A549 (cell line): ENCODE measurements around the gene INTS14. TPM values are rescaled to one million over a fixed set of nuclear protein-coding genes. Genes with fewer than 3 reads are reported as not detected.

Experiments used
- ATAC-seq, 2 experiments: fragments of 200-7000 bp in 1 of 2; fragments of >200 bp in 1 of 2; cut with Nextera tagmentation in 1 of 2; cut with Tn5 transposase in 1 of 2; 3 replicates each; pipeline versions ENCODE4 v1.8.0 to v1.9.1; 2018 to 2020; ENCODE audit warnings: mild to moderate bottlenecking in 1 of 2, moderate library complexity in 1 of 2
- CTCF ChIA-PET: fragments of 300-600 bp; sonication (Branson Sonifier 250); formaldehyde crosslinking; extraction: SDS; loops from one replicate; lab custom pipeline; 2021; ENCODE audit warnings: antibody characterized with exemption, inconsistent platforms; lab: Yijun Ruan, JAX
- POLR2A ChIA-PET: fragments of 350-600 bp; formaldehyde crosslinking; extraction: SDS; loops from one replicate; lab custom pipeline; 2021; ENCODE audit warnings: antibody characterized with exemption, inconsistent platforms; lab: Yijun Ruan, JAX
- DNase-seq, 2 experiments: peaks; one replicate each; pipeline versions ENCODE4 v3.0.0 to v3.0.0-alpha.2; 2011 to 2016; ENCODE audit warnings: low read depth in 1 of 2, low spot score in 1 of 2
- FAIRE-seq: peaks from 2 replicates; lab custom pipeline; 2011; peaks lifted over from hg19 to GRCh38; lab: Jason Lieb, UNC
- H3K27ac ChIP-seq, 2 experiments: fragments of >200 bp; sonication (Bioruptor Twin); formaldehyde crosslinking; 3 replicates each; pipeline ENCODE4 v1.5.1; 2016 to 2017
- H3K4me1 ChIP-seq: fragments of >200 bp; sonication (Bioruptor Twin); formaldehyde crosslinking; 3 replicates; pipeline ENCODE4 v1.6.1; 2016
- H3K4me2 ChIP-seq: fragments of >200 bp; sonication (Bioruptor Twin); formaldehyde crosslinking; 3 replicates; pipeline ENCODE4 v1.6.1; 2016
- H3K4me3 ChIP-seq: fragments of >200 bp; sonication (Bioruptor Twin); formaldehyde crosslinking; 3 replicates; pipeline ENCODE4 v1.5.1; 2016
- H3K9me3 ChIP-seq: fragments of >200 bp; sonication (Bioruptor Twin); formaldehyde crosslinking; 3 replicates; pipeline ENCODE4 v1.6.1; 2016
- CBX8 ChIP-seq: fragments of 200-600 bp; sonication (generic); IDR thresholded peaks from 2 replicates; pipeline ENCODE4 v1.6.1; 2016
- CHD4 ChIP-seq: fragments of 200-600 bp; sonication (generic); IDR thresholded peaks from 2 replicates; pipeline ENCODE4 v1.6.1; 2016; ENCODE audit warnings: antibody characterized with exemption, mild to moderate bottlenecking, borderline replicate concordance
- EHF ChIP-seq: fragments of 250-450 bp; sonication (Bioruptor Pico); IDR thresholded peaks from 2 replicates; pipeline ENCODE4 v1.5.0; 2020; ENCODE audit warnings: mild to moderate bottlenecking
- EHMT2 ChIP-seq: fragments of 200-600 bp; sonication (generic); IDR thresholded peaks from 2 replicates; pipeline ENCODE4 v1.6.1; 2016; ENCODE audit warnings: antibody characterized with exemption, low read depth, mild to moderate bottlenecking, moderate library complexity
- EP300 ChIP-seq, 2 experiments: fragments of >200 bp; sonication (Bioruptor Twin); formaldehyde crosslinking; IDR thresholded peaks; 2 replicates in 1 of 2; 3 replicates in 1 of 2; pipeline ENCODE4 v1.6.1; 2016 to 2017
- FOSL2 ChIP-seq, 2 experiments: fragments of 450-650 bp in 1 of 2; fragments of >200 bp in 1 of 2; sonication (Bioruptor Twin) in 1 of 2; formaldehyde crosslinking; IDR thresholded peaks; 2 replicates each; pipeline versions ENCODE4 v1.5.0 to v1.6.1; 2016 to 2020; ENCODE audit warnings: mild to moderate bottlenecking in 1 of 2, moderate library complexity in 1 of 2
- HMGXB4 ChIP-seq: fragments of 250-450 bp; sonication (Bioruptor Pico); IDR thresholded peaks from 2 replicates; pipeline ENCODE4 v1.5.0; 2021; ENCODE audit warnings: mild to moderate bottlenecking, moderate library complexity, borderline replicate concordance
- HOXA7 ChIP-seq: fragments of 250-450 bp; sonication (Bioruptor Pico); IDR thresholded peaks from 2 replicates; pipeline ENCODE4 v1.5.0; 2020; ENCODE audit warnings: mild to moderate bottlenecking, moderate library complexity
- NPAS2 ChIP-seq: fragments of 250-450 bp; sonication (Bioruptor Pico); IDR thresholded peaks from 2 replicates; pipeline ENCODE4 v1.8.0; 2022; ENCODE audit warnings: mild to moderate bottlenecking, moderate library complexity, borderline replicate concordance
- RFX5 ChIP-seq: fragments of 450-650 bp; IDR thresholded peaks from 2 replicates; pipeline ENCODE4 v1.7.1; 2014; ENCODE audit warnings: antibody characterized with exemption, mild to moderate bottlenecking, moderate library complexity
- RNF2 ChIP-seq: fragments of 200-600 bp; sonication (generic); IDR thresholded peaks from 2 replicates; pipeline ENCODE4 v1.6.1; 2016; ENCODE audit warnings: low read depth, mild to moderate bottlenecking, antibody characterized with exemption, moderate library complexity, borderline replicate concordance
- ZSCAN20 ChIP-seq: fragments of 250-450 bp; sonication (Bioruptor Pico); IDR thresholded peaks from 2 replicates; pipeline ENCODE4 v1.8.0; 2022; ENCODE audit warnings: mild to moderate bottlenecking, moderate library complexity
- WGBS: methylation state at CpG from one replicate; pipeline ENCODE4 v1.1.6; 2017; ENCODE audit errors: missing lambda C conversion rate; 5-methylcytosine and 5-hydroxymethylcytosine counted together
- polyA plus RNA-seq, 4 experiments: library from polyadenylated mRNA; depleted of rRNA in 3 of 4; stranded (reverse); fragments of >200 nt; fragmentation: RNase III in 1 of 4; extraction: RNeasy Plus Mini Kit Qiagen cat#74134 plus additional on column Dnase treatment in 1 of 4; gene quantifications; 2 replicates in 3 of 4; 3 replicates in 1 of 4; pipeline ENCODE4 v1.2.3, GENCODE V29; 2011 to 2017
- TF ChIP-seq, protein P1 (sequence below): fragments of >200 bp; sonication (Bioruptor Twin); formaldehyde crosslinking; IDR thresholded peaks from 2 replicates; pipeline ENCODE4 v1.6.1; 2016
- TF ChIP-seq, protein P2 (sequence below): fragments of 250-450 bp; sonication (Bioruptor Pico); IDR thresholded peaks from 2 replicates; pipeline ENCODE4 v1.5.0; 2020; ENCODE audit warnings: low read depth, mild to moderate bottlenecking, moderate library complexity
- TF ChIP-seq, protein P3 (sequence below): fragments of 150-350 bp; IDR thresholded peaks from 2 replicates; pipeline ENCODE4 v1.6.1; 2014; ENCODE audit warnings: low read depth, mild to moderate bottlenecking, low read length
- TF ChIP-seq, protein P4 (sequence below): fragments of 200-600 bp; sonication (generic); IDR thresholded peaks from 2 replicates; pipeline ENCODE4 v1.6.1; 2016; ENCODE audit warnings: antibody characterized with exemption, mild to moderate bottlenecking, moderate library complexity

Gene INTS14
- polyA plus RNA-seq, 2 of the 4 experiments (the other 2 are of a cell fraction) = 38.1 to 82.1 TPM

GRCh38 chr15:65638681-65639089, 27.8 kb upstream of the INTS14 start (continued):
- TF ChIP-seq, protein P1, sequence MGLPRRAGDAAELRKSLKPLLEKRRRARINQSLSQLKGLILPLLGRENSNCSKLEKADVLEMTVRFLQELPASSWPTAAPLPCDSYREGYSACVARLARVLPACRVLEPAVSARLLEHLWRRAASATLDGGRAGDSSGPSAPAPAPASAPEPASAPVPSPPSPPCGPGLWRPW = no peak

GRCh38 chr15:65638109-65638508, 27.2 kb upstream of the INTS14 start:
- CTCF ChIA-PET = interaction anchor here (0.6 to 13.4 kb wide), 68 partner anchors 13 to 695 kb away, joined by 3 to 229 read pairs (median 5); partner anchors contain the start of genes DENND4A, INTS14, RAB11A and SLC24A1

GRCh38 chr15:65634356-65634755, 23.4 kb upstream of the INTS14 start:
- peak overlapping the region; percentile 15; the same call in 1 of the 3 replicates for H3K4me2 ChIP-seq
- TF ChIP-seq RNF2 (no peak), FOSL2 (IDR thresholded peaks at IDR 0.05) (no peak), FOSL2 (CRISPR knock-in tag; IDR thresholded peaks at IDR 0.05) (peak; percentile 35)
- H3K4me1 ChIP-seq = peaks cover 17% of the 10 kb centered on the region
- no peaks in the 10 kb centered on the region for H3K9me3 ChIP-seq
- FAIRE-seq (no peak), DNase-seq (peak in 1 of 2 experiments; percentile 59), ATAC-seq (no peak; a peak in 1 of 6 replicates)
- no peak overlapping the region for H3K4me3 ChIP-seq
- 21% methylated on average over 1 of the region's 1 CpG for whole genome bisulfite sequencing
- ChIA-PET POLR2A (no interaction called here), CTCF (interaction anchor here (0.8 to 8.0 kb wide), 4 partner anchors 9 to 222 kb away, joined by 3 to 106 read pairs (median 4); partner anchors contain the start of gene SLC24A1)
- no peak overlapping the region for H3K27ac ChIP-seq

More at GRCh38 chr15:65638109-65638508, 27.2 kb upstream of the INTS14 start:
- FAIRE-seq (no peak), DNase-seq (no peak), ATAC-seq (peak; percentile 42 to 52; a peak in 4 of 6 replicates)
- Histone ChIP-seq H3K9me3 (no peaks in the 10 kb centered on the region), H3K27ac (no peak overlapping the region), H3K4me3 (no peak overlapping the region), H3K4me1 (peaks cover 17% of the 10 kb centered on the region), H3K4me2 (peak overlapping the region; percentile 62)
- TF ChIP-seq EHF (CRISPR knock-in tag) (no peak), HMGXB4 (CRISPR knock-in tag) (no peak), CHD4 (no peak), EHMT2 (no peak), RFX5 (no peak), HOXA7 (CRISPR knock-in tag) (no peak), EP300 (IDR thresholded peaks at IDR 0.05) (no peak), ZSCAN20 (CRISPR knock-in tag) (no peak), CBX8 (no peak), RNF2 (no peak)
- TF ChIP-seq, protein P2, sequence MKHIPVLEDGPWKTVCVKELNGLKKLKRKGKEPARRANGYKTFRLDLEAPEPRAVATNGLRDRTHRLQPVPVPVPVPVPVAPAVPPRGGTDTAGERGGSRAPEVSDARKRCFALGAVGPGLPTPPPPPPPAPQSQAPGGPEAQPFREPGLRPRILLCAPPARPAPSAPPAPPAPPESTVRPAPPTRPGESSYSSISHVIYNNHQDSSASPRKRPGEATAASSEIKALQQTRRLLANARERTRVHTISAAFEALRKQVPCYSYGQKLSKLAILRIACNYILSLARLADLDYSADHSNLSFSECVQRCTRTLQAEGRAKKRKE (CRISPR knock-in tag) = no peak
- 79% methylated on average over 5 of the region's 5 CpGs for WGBS
- POLR2A ChIA-PET = interaction anchor here (1.8 to 3.5 kb wide), 2 partner anchors 27 to 231 kb away, joined by 10 to 16 read pairs; partner anchors contain the start of genes INTS14 and RAB11A

DNA sequence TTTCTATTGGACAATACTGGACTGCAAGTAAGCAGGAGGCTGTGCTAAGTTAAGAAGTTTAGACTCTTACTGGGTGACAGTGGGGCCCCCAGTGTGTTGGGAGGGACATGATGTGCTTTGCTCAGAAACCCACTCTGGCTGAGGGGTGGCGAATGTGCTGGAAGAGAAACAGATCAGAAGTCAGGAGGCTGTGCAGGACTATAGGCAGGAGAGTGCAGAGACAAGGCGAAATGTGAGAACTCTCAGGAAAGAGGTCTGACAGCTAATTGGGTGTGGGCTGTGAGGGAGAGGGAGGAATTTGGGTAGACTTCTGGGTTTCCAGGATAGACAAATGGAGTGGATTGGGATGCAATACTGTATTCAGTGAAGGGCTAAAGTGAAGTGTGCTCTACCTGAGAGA, 22.8 kb upstream of the INTS14 start:
- DNase-seq (no peak), FAIRE-seq (no peak), ATAC-seq (no peak)
- H3K4me1 ChIP-seq = peaks cover 17% of the 10 kb centered on the region
- H3K27ac ChIP-seq = no peak overlapping the region
- no peak overlapping the region for H3K4me2 ChIP-seq
- WGBS = 95% methylated on average over 2 of the region's 2 CpGs
- TF ChIP-seq, protein P3, sequence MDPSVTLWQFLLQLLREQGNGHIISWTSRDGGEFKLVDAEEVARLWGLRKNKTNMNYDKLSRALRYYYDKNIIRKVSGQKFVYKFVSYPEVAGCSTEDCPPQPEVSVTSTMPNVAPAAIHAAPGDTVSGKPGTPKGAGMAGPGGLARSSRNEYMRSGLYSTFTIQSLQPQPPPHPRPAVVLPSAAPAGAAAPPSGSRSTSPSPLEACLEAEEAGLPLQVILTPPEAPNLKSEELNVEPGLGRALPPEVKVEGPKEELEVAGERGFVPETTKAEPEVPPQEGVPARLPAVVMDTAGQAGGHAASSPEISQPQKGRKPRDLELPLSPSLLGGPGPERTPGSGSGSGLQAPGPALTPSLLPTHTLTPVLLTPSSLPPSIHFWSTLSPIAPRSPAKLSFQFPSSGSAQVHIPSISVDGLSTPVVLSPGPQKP = no peak
- TF ChIP-seq HOXA7 (CRISPR knock-in tag) = no peak
- no peak for TF ChIP-seq NPAS2 (CRISPR knock-in tag)
- TF ChIP-seq, protein P4, sequence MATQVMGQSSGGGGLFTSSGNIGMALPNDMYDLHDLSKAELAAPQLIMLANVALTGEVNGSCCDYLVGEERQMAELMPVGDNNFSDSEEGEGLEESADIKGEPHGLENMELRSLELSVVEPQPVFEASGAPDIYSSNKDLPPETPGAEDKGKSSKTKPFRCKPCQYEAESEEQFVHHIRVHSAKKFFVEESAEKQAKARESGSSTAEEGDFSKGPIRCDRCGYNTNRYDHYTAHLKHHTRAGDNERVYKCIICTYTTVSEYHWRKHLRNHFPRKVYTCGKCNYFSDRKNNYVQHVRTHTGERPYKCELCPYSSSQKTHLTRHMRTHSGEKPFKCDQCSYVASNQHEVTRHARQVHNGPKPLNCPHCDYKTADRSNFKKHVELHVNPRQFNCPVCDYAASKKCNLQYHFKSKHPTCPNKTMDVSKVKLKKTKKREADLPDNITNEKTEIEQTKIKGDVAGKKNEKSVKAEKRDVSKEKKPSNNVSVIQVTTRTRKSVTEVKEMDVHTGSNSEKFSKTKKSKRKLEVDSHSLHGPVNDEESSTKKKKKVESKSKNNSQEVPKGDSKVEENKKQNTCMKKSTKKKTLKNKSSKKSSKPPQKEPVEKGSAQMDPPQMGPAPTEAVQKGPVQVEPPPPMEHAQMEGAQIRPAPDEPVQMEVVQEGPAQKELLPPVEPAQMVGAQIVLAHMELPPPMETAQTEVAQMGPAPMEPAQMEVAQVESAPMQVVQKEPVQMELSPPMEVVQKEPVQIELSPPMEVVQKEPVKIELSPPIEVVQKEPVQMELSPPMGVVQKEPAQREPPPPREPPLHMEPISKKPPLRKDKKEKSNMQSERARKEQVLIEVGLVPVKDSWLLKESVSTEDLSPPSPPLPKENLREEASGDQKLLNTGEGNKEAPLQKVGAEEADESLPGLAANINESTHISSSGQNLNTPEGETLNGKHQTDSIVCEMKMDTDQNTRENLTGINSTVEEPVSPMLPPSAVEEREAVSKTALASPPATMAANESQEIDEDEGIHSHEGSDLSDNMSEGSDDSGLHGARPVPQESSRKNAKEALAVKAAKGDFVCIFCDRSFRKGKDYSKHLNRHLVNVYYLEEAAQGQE = no peak
- H3K4me3 ChIP-seq = no peak overlapping the region
- POLR2A ChIA-PET = no interaction called here
- CTCF ChIA-PET = interaction anchor here (0.8 to 8.0 kb wide), 6 partner anchors 8 to 223 kb away, joined by 3 to 106 read pairs (median 5); partner anchors contain the start of genes INTS14 and SLC24A1
- H3K9me3 ChIP-seq = no peaks in the 10 kb centered on the region
